Measurements from ENCODE around the gene CYP2W1.
"Not testable (repeated sequence)": the region's sequence is repeated elsewhere in the genome, so short reads cannot be mapped to it uniquely, and the experiment has no call there.

The CYP2W1 gene

GRCh38 chr7:1029637-1030443, 46.9 kb downstream of the CYP2W1 start:
- no peak for DNase-seq

- no peak for DNase-seq
Measured at GRCh38 chr7:1030444-1031070, 47.6 kb downstream of the CYP2W1 start.

GRCh38 chr7:1031716-1032455, 48.9 kb downstream of the CYP2W1 start:
- no peak for DNase-seq

- DNase-seq: no peak
Measured at GRCh38 chr7:1032536-1033181, 49.7 kb downstream of the CYP2W1 start.

- no peak for DNase-seq
Measured at GRCh38 chr7:1033546-1034145, 50.7 kb downstream of the CYP2W1 start.

- not testable (repeated sequence) for DNase-seq
Measured at GRCh38 chr7:1034769-1035168, 51.8 kb downstream of the CYP2W1 start.

- DNase-seq: not testable (repeated sequence)
Measured at GRCh38 chr7:1036164-1036928, 53.4 kb downstream of the CYP2W1 start.

Measured in NCI-H1105 (cell line).